ENCODE results near the gene MACROD1.

Gene MACROD1

DNA sequence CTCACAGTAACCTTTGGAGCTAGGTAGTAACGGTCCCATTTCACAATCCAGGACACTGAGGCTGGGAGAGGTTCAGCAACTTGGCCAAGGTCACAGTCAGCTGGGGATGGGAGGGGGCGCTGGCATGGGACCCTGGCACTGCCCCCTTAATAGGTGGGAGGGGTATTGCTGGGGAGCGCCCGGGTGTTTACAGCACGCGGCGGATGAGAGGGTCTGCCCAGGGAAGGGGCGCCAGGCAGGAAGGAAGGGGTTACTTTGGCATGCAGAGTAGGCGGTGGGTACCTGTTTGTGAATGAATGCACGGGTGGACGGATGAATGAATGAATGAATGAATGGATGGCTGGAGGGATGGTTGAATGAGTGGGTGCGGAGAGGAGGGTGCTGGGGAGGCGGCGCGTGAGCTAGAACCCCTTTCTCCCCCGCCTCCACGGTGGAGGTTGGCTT is 130.8 kb downstream of the MACROD1 start:
- DNase-seq (ENCODE audit: low spot score): no peak

DNA sequence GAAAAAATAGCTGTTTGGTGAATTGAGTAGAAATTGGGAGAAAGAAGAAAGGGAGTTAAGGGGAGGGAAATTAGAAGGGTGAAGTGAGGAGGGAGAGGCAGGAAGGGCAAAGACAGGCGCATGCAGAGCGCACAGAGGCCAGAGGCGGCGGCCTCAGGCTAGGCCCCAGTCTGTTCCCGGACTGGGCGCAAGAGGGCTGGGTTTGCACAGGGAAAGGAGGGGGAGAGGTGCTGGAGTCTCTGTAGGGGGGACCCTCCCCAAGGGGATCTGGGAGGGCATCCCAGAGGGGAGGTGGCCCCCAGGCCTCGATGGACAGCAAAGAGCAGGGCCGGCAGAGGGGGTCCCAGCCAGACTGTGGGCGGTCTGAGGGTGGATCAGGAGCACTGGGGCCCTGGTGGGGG is 131.5 kb downstream of the MACROD1 start:
- DNase-seq (ENCODE audit: low spot score): no peak

DNA sequence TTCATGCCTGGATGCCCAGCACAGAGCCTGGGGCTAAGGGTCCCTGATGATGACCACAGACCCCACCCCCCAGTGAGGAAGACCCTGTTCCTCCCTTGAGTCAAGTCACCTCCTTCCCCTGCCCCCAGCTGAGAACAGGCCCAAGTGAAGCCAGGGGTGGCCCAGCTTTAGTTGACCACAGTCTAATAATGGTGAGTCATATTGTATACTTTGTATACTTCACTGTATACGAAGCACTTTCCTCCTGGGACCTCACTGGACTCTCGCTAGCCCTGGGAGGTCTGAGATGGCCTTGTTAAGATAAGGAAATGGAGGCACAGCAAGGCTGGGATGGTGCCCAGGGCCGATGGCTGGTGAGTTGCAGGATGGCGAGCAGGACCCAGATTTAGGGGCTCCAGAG is 133.9 kb downstream of the MACROD1 start:
- DNase-seq (ENCODE audit: low spot score): no peak

DNA sequence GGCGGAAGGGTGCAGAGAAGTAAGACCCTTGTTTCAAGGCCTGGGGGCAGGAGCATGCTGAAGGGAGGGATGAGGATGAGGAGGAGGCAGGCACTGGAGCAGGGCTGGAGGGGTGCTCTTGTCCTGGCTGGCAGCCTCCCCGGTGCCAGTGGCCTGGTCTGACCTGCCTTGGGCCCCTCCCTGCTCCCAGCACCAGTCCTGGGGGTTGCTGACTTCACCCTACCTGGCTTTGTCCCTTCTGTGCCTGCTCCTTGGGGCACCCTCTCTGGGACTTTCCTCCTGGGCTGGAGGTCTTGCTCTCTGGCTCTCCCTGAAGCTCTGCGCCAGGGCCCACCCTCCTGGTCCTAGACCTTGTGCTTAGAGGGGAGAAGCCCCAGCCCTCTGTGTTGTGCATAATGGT is 134.9 kb downstream of the MACROD1 start:
- DNase-seq (ENCODE audit: low spot score): no peak

DNA sequence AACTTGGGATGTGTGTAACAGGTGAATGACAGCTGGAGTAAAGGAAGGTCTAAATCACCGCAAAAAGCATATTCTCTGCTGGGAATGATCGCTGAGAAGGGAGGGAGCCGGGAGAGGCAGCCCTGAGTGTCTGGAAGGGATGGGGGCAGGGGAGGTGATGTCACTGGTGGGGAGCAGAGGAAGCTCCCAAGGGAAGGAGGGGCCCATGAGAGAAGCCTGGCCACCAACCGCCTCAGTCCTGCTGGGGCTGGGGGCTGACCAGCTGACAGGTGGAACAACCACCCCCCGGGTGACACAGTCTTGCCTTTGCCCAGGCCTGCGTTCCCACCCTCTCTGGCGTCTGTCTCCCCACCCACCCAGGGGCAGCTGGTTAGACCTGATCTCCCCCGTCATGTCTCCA is 136.1 kb downstream of the MACROD1 start:
- no peak for DNase-seq (ENCODE audit: low spot score)

DNA sequence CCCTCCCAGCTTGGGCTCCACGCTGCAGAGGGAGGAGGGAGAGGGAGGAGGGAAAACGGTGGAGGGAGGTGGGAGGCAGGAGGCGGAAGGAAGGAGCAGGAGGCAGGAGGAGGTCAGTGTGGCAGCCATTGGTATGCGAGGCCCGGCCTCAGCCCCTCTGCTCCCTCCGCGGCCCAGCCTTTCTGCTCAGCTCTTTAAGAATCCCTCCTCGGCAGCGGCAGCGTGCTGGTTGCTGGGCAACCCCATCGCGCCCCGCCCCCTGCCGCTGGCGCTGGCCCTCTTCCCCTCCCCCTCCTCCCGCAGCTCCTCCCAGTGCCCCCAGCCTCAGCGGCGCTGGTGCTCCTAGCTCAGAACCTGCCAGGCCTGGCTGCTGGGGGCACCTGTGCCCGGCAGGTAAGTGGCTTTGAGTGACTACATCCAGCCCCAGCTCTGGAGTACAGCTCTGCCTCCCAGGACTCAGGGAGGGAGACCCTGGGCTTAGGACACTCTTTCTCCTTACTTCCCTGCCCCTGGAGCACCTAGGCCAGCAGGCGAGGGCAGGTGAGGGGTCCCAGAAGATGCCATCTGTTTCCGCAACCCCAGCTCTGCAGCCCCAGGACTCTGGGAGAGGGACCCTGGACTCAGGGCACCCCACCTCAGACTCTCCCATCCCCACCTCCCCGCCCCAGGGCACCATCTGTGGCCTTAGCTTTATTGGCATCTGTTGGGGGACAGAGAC is 137.4 kb downstream of the MACROD1 start:
- DNase-seq (ENCODE audit: low spot score): no peak

DNA sequence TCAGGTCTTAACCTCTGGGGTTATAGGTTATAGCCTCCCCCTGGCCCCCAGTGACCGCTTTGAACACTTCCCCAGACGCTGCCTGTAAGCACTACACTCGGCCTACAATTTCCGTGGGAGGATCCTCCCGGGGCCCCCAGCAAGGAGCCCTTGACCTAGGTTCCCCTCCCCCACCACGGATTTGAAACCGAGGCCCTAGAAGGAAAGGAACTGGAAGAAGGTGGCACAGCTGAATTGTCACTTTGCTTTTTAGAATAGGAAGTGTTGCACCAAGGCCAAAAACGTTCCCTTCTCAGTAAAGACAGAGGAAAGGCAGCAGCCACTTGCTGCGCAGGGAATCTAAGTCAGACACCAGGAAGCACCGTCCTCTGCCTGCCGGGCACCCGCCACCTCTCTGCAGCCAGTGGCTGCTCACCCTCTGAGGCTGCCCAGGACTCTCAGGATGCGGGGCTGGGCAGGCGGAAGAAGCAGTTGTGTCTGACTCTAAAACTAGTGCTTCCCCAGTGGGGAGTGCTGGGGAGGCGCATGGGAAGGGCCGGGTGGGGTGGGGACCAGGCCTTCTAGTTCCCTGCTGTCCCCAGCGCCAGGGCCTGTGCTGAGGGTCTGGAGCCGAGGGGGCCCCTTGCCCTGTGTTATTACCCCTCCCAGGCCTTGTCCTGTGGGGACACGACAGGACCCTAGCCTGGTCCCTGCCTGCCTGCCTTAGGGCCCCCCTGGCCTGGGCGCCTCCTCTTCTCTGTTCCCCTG is 138.1 kb downstream of the MACROD1 start:
- no peak for DNase-seq (ENCODE audit: low spot score)

DNA sequence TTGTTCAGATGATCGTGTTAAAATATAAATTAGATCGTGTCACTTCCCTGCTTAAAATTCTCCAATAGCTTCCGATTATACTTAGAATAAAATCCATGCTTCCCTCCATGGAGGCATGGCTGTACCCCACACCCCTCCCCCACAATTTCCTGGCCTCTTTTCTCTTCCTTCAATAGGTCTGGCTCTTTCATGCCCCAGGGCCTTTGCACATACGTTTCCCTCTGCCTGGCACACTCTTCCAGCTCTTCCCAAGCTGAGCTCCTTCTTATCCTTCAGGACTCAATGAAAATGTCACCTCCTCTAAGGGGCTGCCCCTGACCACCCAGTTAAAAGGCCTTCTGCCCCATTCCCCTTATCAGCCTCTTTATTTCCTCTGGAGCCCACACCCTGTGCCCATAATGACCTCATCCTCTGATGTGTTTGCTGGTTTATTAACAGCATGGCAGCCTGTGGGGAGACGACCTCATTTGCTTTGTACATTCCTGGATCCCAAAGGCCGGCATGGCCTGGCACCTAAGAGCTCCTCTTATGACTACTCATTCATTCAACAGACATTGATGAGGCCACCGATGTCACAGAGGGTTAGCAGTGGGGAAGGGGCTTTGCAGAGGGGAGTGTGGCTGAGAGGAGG is 139.2 kb downstream of the MACROD1 start:
- DNase-seq (ENCODE audit: low spot score): no peak

- DNase-seq (ENCODE audit: low spot score): no peak
Measured at GRCh38 chr11:64025205-64025604, 140.7 kb downstream of the MACROD1 start.

- no peak for DNase-seq (ENCODE audit: low spot score)
Measured at GRCh38 chr11:64023712-64024710, 141.9 kb downstream of the MACROD1 start.

- DNase-seq (ENCODE audit: low spot score): no peak
Measured at GRCh38 chr11:64022125-64022784, 143.7 kb downstream of the MACROD1 start.

DNA sequence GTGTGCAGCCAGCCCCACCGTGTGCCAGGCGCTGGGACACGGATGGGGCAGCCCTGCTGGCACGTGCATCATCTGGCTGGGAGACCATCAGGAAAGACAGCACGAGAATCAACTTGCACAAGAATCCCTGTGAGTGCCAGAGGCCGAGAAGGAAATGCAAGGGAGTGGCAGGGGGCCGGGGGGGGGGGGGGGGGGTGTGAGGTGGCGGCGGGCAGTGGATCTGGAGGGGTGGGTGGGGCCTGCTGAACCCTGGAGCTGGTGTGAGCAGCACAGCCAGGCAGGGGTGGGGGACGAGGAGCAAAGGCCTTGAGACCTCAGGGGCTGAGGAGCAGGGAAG is 144.2 kb downstream of the MACROD1 start:
- DNase-seq (ENCODE audit: low spot score): no peak

DNA sequence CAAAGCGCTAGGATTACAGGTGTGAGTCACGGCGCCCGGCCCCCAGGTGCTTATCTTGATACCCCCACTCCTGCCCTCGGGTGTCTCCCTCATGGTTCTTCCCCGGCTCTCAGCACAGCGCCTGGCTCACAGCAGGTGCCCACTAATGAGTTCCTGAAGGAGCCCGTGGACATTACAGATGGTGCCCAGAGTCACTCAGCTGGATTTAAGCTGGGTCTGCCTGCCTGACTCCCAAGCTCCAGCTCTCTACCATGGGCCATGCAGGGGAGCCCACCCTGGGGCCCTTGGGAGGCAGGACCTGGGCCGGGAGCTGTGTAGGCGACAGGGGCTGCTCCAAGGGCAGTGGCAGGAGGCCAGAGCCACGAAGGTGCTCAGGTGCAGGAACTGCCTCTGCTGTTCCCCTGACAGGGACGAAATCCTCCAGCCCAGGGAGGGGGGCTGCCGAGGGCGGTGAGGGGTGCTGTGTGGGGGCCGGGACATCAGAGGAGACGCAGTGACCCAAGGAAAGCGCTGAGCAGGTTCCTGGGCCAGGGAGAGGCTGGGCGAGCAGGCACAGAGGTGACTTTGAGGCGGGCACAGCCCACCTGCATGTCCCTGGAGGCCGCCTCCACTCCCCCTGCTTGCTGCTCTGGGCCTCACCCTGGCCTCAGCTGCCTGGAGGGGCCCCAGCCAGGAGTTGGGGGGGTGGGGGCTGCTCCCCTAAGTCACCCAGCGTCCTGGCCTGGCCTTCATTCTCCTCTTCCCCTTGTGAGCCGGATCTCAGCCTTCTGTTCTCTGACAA is 144.7 kb downstream of the MACROD1 start:
- no peak for DNase-seq (ENCODE audit: low spot score)

GRCh38 chr11:64019106-64020037 is 146.5 kb downstream of the MACROD1 start:
- DNase-seq (ENCODE audit: low spot score): no peak

DNA sequence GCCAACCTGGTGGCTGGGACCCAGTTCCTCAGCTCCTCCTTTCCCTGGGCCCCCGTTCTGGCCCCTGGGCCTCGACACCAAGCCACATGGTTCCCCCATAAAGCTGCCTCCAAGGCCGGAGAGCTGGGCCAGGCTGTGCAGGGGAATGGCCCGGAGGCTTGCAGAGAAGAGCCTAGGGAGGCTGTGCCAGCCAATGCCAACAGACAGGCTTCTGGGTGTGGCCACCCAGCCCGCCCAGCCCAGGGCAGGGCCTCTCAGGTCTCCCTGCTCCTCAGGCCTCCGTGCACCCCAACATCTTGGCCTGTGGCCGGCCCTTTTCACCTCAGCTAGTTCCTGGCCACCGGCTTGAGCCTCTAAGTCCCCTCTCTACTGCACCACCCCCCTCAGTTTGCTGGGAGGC is 147.6 kb downstream of the MACROD1 start:
- DNase-seq (ENCODE audit: low spot score): no peak

GRCh38 chr11:64017945-64018224 is 148.0 kb downstream of the MACROD1 start:
- no peak for DNase-seq (ENCODE audit: low spot score)

DNA sequence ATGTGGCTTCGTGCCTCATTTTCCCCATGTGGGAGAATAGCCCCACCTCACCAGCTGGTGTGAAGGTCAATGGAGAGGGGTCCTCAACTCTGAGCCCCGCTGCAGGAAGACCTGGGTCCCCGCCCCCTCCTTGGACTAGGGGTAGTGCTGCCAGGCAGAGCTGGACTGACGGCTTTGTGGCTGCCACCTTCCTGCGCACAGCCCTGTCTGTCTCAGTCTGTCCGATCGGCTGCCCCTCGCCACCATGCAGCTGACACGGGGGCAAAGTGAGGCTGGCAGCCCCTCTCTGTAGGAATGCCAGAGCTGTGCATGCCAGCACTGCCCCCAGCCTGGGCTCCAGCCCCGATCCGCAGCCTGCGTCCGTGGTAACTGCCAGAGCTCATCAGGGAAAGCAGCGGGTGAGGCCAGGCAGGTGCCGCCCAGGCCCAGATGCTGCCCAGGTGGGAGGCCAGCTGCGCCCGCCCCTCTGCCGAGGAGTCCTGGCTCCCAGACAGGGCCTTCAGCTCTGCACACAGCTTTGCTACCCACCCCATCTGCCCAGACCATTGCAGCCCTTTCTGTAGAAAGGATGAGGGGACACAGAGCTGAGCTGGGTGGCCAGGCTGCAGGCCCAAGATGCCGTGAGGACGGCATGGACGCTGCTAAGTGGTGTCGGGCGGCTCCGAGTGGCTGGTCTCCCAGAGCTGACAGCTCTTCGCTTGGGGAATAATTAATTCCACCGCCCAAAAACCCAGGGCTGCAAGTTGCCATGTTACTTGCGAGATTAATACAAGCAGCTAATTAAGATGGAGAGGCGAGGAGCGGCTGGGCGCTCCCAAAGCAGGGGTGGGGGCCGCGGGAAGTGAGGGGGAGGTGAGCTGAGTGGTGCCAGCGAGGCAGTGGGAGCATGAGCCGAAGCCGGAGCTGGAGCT is 149.7 kb downstream of the MACROD1 start:
- no peak for DNase-seq (ENCODE audit: low spot score)

DNA sequence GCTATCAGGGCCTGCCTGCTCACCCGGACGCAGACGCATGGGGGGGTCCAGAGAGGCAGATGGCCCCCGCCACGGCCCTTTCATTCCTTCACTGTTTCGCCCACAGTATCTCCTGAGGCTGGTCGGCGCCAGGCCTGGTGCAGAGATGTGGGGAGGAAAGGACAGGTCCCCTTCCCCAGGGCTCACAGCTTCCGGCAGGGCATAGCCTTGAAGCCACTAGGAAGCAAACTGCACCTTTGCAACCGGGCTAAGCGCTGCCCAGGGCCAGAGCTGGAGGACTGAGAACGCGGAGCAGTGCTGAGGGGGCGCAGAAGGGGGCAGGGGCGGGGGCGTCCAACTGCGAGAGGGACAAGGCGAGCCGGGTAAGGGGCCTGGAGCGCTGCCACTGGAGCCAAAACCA is 150.4 kb downstream of the MACROD1 start:
- no peak for DNase-seq (ENCODE audit: low spot score)

DNA sequence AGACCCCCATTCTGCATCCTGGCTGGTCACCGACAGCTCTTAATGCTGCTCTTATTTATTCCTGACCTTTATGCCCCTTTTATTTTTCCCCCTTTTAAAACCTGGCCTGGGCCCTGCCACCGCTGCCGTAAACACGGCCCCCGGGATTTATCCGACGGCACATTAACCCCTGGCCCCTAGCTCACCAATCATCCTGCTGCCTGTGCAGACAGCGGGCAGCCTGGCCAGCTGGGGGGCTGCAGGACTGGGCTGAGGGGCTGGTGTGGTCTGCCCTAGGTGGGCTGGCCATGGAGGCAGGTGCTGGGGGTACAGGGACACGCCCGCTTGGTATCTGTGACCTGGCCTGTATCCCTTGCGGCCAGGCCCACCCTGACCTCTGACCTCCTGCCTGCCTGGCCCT is 151.6 kb downstream of the MACROD1 start:
- no peak for DNase-seq (ENCODE audit: low spot score)

Data from HuH-7.5 (cell line).